ENCODE data around the gene C5orf15. TPM values are rescaled to one million over a fixed set of nuclear protein-coding genes. Genes with fewer than 3 reads are reported as not detected.

C5orf15 gene
- total and polyA plus RNA-seq, 4 donors: 54.6 to 119 (median 81.4) TPM

DNA sequence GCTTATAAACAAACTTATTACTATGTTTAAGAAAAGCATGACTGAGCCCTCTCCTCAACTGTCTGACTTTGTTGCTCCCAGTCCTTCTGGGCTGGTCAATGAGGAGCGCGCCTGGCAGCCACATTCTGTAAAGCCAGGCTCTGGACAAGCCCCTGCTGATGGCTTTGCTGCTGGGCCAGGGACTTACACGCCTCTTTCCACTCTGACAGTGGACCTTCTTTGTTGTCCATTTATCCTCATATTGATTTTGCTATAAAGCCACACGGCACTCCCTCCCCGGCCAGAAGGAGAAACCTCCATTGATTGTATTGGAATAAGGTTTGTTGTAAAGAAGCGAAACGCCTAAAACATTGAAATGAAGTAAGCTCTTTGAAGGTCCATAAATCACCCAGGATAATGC, 50.6 kb downstream of the C5orf15 start:
- Histone ChIP-seq H3K9me3 (ENCODE audit: control insufficient read depth, insufficient read depth, low read length) (no peaks in the 10 kb centered on the region), H3K27ac (ENCODE audit: low read depth, low read length) (no peak overlapping the region), H3K27me3 (ENCODE audit: control insufficient read depth, insufficient read depth, low read length) (no peaks in the 10 kb centered on the region), H3K36me3 (ENCODE audit: control insufficient read depth, insufficient read depth, low read length) (no peaks in the 10 kb centered on the region), H3K4me1 (ENCODE audit: control insufficient read depth, insufficient read depth, low read length) (no peaks in the 10 kb centered on the region), H3K4me3 (ENCODE audit: low read depth, low read length) (no peak overlapping the region)
- 100% methylated on average over 2 of the region's 7 CpGs for WGBS (ENCODE audit: insufficient coverage)
- peak in 1 of 6 donors; percentile 20 for DNase-seq (ENCODE audit: low read depth in 4 of 6, low spot score in 6 of 6)

DNA sequence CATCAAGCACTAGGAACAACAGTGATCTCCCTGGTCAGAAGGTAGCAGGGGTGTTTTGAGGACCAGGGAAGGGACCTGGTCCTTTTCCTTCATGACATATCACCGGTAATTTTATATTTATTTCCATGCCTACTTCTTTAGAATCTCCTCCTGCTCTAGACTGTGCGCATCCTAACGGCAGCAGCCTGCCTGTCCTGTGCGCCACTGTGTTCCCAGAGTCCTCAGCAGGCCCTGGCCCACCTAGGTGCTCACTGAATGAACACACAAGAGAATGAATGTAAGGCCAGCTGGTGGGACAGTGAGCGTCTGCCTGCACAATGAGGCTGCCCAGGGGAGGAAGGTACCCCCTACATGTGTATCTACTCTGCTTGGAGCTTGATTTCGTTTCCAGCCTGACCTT, 51.5 kb downstream of the C5orf15 start:
- Histone ChIP-seq H3K36me3 (ENCODE audit: control insufficient read depth, insufficient read depth, low read length) (no peaks in the 10 kb centered on the region), H3K27me3 (ENCODE audit: control insufficient read depth, insufficient read depth, low read length) (no peaks in the 10 kb centered on the region), H3K4me3 (ENCODE audit: low read depth, low read length) (no peak overlapping the region), H3K9me3 (ENCODE audit: control insufficient read depth, insufficient read depth, low read length) (no peaks in the 10 kb centered on the region), H3K27ac (ENCODE audit: low read depth, low read length) (no peak overlapping the region), H3K4me1 (ENCODE audit: control insufficient read depth, insufficient read depth, low read length) (no peaks in the 10 kb centered on the region)
- DNase-seq (ENCODE audit: low read depth in 4 of 6, low spot score in 6 of 6): no peak
- 83% methylated on average over 5 of the region's 6 CpGs for WGBS (ENCODE audit: insufficient coverage)

DNA sequence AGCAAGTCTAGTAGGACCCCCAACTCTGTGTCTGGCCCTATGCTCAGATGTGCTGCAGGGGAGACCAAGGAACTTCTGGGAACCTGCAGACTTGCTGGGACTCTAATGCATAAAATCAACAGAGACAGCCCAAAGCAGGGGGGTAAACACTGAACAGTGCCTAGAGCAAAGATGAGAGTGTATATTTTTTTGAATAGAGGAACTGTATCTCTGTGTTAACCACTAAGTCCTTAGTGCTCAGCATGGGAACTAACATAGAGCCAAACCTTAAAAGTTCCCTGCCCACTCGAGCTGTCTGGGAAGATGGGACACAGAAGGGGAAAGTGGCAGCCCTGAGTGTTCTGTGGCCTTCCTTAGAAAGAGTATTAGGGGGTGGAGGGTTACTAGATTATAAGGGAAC, 51.9 kb downstream of the C5orf15 start:
- no peak for DNase-seq (ENCODE audit: low read depth in 4 of 6, low spot score in 6 of 6)
- 86% methylated on average over 1 of the region's 1 CpG for WGBS (ENCODE audit: insufficient coverage)
- Histone ChIP-seq H3K27ac (ENCODE audit: low read depth, low read length) (no peak overlapping the region), H3K36me3 (ENCODE audit: control insufficient read depth, insufficient read depth, low read length) (no peaks in the 10 kb centered on the region), H3K9me3 (ENCODE audit: control insufficient read depth, insufficient read depth, low read length) (no peaks in the 10 kb centered on the region), H3K27me3 (ENCODE audit: control insufficient read depth, insufficient read depth, low read length) (no peaks in the 10 kb centered on the region), H3K4me1 (ENCODE audit: control insufficient read depth, insufficient read depth, low read length) (no peaks in the 10 kb centered on the region), H3K4me3 (ENCODE audit: low read depth, low read length) (no peak overlapping the region)

DNA sequence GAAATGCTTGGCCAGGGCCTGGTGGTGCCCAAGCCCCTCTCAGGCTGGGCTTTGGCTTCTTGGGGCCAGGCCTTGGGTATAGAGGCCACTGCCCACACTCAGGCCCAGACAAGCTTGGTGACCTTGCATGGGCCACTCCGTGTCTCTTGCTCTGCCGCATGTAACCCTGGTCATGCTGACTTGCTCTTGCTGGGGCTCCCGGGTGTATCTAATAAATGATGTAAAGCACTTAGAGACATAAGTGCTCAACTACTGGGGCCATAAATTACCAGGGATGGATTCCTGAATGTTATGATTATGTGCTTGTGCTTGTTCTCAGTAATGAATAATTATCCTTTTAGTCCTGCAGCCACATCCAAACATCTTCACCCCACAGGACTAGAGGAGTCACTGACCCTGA, 54.0 kb downstream of the C5orf15 start:
- Histone ChIP-seq H3K4me3 (ENCODE audit: low read depth, low read length) (no peak overlapping the region), H3K27ac (ENCODE audit: low read depth, low read length) (no peak overlapping the region), H3K4me1 (ENCODE audit: control insufficient read depth, insufficient read depth, low read length) (peaks cover 9% of the 10 kb centered on the region), H3K36me3 (ENCODE audit: control insufficient read depth, insufficient read depth, low read length) (no peaks in the 10 kb centered on the region), H3K27me3 (ENCODE audit: control insufficient read depth, insufficient read depth, low read length) (peaks cover 3% of the 10 kb centered on the region), H3K9me3 (ENCODE audit: control insufficient read depth, insufficient read depth, low read length) (no peaks in the 10 kb centered on the region)
- WGBS (ENCODE audit: insufficient coverage): no CpG with 5 or more reads among the region's 3 CpGs
- peak in 1 of 6 donors; percentile 39 for DNase-seq (ENCODE audit: low read depth in 4 of 6, low spot score in 6 of 6)

DNA sequence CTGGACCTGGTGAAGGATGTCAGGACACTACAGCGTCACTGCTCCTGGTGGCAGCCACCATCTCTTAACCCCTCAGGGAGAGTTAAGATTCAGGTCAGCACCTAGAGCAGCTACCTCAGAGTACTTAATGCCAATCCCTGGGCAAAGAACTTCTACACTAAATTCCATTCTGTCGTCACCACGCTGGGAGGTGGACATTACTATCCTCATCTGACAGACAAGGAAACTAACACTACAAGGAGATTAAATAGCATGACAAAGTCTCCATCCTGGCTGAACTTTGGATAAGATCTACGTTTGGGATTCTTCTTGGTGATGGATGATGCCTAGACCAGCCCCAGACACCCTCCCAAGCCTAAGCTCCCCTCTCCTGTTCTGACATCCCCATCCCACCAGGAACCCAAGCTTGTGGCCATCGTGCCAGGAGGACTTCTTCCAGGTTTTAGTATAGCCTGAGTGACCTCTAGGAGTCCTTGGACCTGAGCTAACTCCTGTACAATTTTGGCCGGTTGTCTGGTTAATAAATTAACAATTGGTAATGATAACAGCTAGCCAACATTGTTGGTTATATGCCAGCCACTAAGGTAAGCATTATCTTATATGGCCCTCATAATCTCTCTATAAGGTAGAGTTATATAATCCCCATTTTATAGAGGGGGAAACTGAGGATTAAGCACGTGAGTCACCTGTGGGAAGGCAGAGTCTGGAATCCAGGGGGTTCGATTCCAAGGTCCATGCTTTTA, 54.8 kb downstream of the C5orf15 start:
- no peak for DNase-seq (ENCODE audit: low read depth in 4 of 6, low spot score in 6 of 6)
- WGBS (ENCODE audit: insufficient coverage): 100% methylated on average over 1 of the region's 8 CpGs
- H3K4me1 ChIP-seq (ENCODE audit: control insufficient read depth, insufficient read depth, low read length): peaks cover 11% of the 10 kb centered on the region
- no peak overlapping the region for H3K27ac ChIP-seq (ENCODE audit: low read depth, low read length)
- H3K9me3 ChIP-seq (ENCODE audit: control insufficient read depth, insufficient read depth, low read length): no peaks in the 10 kb centered on the region
- peaks cover 3% of the 10 kb centered on the region for H3K27me3 ChIP-seq (ENCODE audit: control insufficient read depth, insufficient read depth, low read length)
- H3K4me3 ChIP-seq (ENCODE audit: low read depth, low read length): no peak overlapping the region
- H3K36me3 ChIP-seq (ENCODE audit: control insufficient read depth, insufficient read depth, low read length): no peaks in the 10 kb centered on the region

DNA sequence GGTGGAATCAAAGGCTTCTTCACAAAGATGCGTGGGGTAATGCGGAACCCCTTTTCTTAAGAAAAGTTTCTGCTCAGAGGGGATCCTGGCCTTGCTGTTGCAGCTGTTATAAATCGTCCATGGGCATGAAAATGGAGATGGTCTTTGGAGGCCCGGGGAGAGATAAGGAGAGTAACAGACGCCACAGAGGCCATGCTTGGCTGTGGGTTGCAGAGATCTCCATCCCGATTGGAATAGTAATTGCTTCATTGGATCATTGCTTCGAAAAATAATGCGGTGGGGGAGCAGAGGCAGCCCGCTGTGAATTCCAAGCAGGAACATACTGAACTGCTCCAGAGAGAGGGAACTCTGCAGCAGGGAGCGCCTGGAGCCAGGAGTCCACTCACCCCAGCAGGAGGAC, 55.5 kb downstream of the C5orf15 start:
- no peak overlapping the region for H3K27ac ChIP-seq (ENCODE audit: low read depth, low read length)
- H3K4me1 ChIP-seq (ENCODE audit: control insufficient read depth, insufficient read depth, low read length): peaks cover 11% of the 10 kb centered on the region
- 78% methylated on average over 9 of the region's 10 CpGs for WGBS (ENCODE audit: insufficient coverage)
- no peaks in the 10 kb centered on the region for H3K9me3 ChIP-seq (ENCODE audit: control insufficient read depth, insufficient read depth, low read length)
- H3K36me3 ChIP-seq (ENCODE audit: control insufficient read depth, insufficient read depth, low read length): no peaks in the 10 kb centered on the region
- peaks cover 3% of the 10 kb centered on the region for H3K27me3 ChIP-seq (ENCODE audit: control insufficient read depth, insufficient read depth, low read length)
- peak in 1 of 6 donors; percentile 19 for DNase-seq (ENCODE audit: low read depth in 4 of 6, low spot score in 6 of 6)
- no peak overlapping the region for H3K4me3 ChIP-seq (ENCODE audit: low read depth, low read length)

DNA sequence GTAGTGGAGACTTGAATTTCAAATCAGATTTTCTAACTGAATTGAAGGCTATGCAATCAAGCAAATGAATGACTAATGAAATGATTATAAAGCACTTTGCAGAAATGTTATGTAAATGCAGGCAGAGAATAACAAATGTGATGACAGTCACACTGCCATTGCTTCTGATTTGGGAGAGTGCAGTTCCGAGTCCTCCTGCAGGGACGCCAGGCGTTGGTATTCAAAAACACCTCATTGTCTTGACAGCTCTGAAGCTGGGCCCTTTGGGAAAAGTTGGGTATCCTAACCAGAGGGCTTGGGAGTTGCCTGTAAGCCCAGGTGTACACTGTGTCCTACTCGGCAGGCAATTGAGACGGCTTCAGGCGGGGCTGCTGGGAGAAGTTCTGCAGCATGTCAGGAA, 57.9 kb downstream of the C5orf15 start:
- Histone ChIP-seq H3K4me3 (ENCODE audit: low read depth, low read length) (no peak overlapping the region), H3K36me3 (ENCODE audit: control insufficient read depth, insufficient read depth, low read length) (no peaks in the 10 kb centered on the region), H3K27ac (ENCODE audit: low read depth, low read length) (no peak overlapping the region), H3K27me3 (ENCODE audit: control insufficient read depth, insufficient read depth, low read length) (peaks cover 3% of the 10 kb centered on the region), H3K4me1 (ENCODE audit: control insufficient read depth, insufficient read depth, low read length) (peaks cover 20% of the 10 kb centered on the region), H3K9me3 (ENCODE audit: control insufficient read depth, insufficient read depth, low read length) (no peaks in the 10 kb centered on the region)
- DNase-seq (ENCODE audit: low read depth in 4 of 6, low spot score in 6 of 6): peak in 2 of 6 donors; percentile 38 to 39
- 82% methylated on average over 6 of the region's 6 CpGs for WGBS (ENCODE audit: insufficient coverage)

DNA sequence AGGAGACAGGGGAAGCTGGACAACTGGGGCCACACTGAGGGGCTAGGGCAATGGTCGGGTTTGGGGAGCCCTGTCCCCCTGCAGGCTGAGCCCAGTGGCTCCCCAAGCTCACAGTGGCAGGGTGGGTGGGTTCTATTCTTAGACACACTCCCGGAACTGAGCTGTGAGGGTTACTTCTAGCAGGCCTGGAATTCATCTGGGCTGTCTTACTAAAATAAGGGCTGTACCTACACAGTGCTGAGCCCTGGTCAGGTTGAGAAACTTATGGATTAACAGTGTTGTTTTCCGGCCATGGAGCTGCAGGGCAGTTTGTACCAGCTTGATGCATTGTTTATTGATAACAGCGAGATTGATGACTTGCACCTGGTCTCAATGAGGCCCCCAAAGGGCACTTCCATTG, 58.8 kb downstream of the C5orf15 start:
- Histone ChIP-seq H3K36me3 (ENCODE audit: control insufficient read depth, insufficient read depth, low read length) (no peaks in the 10 kb centered on the region), H3K4me3 (ENCODE audit: low read depth, low read length) (no peak overlapping the region), H3K27ac (ENCODE audit: low read depth, low read length) (no peak overlapping the region), H3K27me3 (ENCODE audit: control insufficient read depth, insufficient read depth, low read length) (peaks cover 3% of the 10 kb centered on the region), H3K4me1 (ENCODE audit: control insufficient read depth, insufficient read depth, low read length) (peaks cover 22% of the 10 kb centered on the region), H3K9me3 (ENCODE audit: control insufficient read depth, insufficient read depth, low read length) (no peaks in the 10 kb centered on the region)
- DNase-seq (ENCODE audit: low read depth in 4 of 6, low spot score in 6 of 6): no peak
- WGBS (ENCODE audit: insufficient coverage): 77% methylated on average over 4 of the region's 4 CpGs

DNA sequence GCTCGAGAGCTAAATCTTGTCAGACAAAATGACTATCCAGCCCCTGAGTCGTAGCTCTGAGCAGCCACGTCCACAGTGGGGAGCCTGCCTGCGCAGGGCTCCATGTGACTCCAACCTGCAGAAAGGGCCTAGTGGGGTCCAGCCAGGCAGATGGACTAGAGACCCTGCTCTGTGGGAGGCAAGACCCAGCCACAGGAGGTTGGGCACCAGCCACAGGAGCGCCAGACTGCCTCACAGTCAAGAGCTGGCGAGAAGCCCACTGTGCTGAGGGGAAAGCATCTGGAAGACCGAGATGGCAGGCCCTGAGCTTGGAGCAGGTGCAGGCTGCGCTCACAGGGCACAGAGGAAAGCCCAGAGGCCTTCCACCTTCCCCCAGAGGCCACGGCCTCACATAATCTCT, 61.4 kb downstream of the C5orf15 start:
- H3K9me3 ChIP-seq (ENCODE audit: control insufficient read depth, insufficient read depth, low read length): no peaks in the 10 kb centered on the region
- peaks cover 23% of the 10 kb centered on the region for H3K4me1 ChIP-seq (ENCODE audit: control insufficient read depth, insufficient read depth, low read length)
- H3K36me3 ChIP-seq (ENCODE audit: control insufficient read depth, insufficient read depth, low read length): no peaks in the 10 kb centered on the region
- no peak overlapping the region for H3K27ac ChIP-seq (ENCODE audit: low read depth, low read length)
- peak in 3 of 6 donors; percentile 48 to 89 (median 83) for DNase-seq (ENCODE audit: low read depth in 4 of 6, low spot score in 6 of 6)
- peaks cover 3% of the 10 kb centered on the region for H3K27me3 ChIP-seq (ENCODE audit: control insufficient read depth, insufficient read depth, low read length)
- WGBS (ENCODE audit: insufficient coverage): 56% methylated on average over 9 of the region's 9 CpGs
- no peak overlapping the region for H3K4me3 ChIP-seq (ENCODE audit: low read depth, low read length)

DNA sequence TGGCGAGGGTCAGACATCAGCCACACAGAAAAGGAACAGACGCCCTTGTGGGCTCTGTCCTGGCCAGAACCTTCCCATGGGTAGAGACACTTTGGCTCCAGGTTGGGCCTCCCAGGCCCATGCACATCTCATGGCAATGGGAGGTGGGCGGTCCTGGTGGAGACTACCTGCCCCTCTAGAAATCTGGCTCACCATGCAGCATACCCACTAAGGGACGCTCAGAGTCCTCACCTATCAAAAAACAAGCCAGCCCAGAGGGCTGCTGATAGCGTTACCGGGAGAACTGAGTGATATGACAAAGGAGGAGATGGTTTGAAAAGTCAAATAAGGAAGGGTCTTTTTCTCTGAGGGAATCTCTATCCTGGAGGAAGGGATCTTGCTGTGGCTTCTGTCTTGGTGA, 62.1 kb downstream of the C5orf15 start:
- WGBS (ENCODE audit: insufficient coverage): 96% methylated on average over 5 of the region's 6 CpGs
- Histone ChIP-seq H3K4me1 (ENCODE audit: control insufficient read depth, insufficient read depth, low read length) (peaks cover 23% of the 10 kb centered on the region), H3K4me3 (ENCODE audit: low read depth, low read length) (no peak overlapping the region), H3K27ac (ENCODE audit: low read depth, low read length) (no peak overlapping the region), H3K36me3 (ENCODE audit: control insufficient read depth, insufficient read depth, low read length) (no peaks in the 10 kb centered on the region), H3K9me3 (ENCODE audit: control insufficient read depth, insufficient read depth, low read length) (no peaks in the 10 kb centered on the region), H3K27me3 (ENCODE audit: control insufficient read depth, insufficient read depth, low read length) (peaks cover 3% of the 10 kb centered on the region)
- no peak for DNase-seq (ENCODE audit: low read depth in 4 of 6, low spot score in 6 of 6)
